ENCODE data around the gene B4GALT5. TPM values are rescaled to one million over a fixed set of nuclear protein-coding genes. Genes with fewer than 3 reads are reported as not detected.

Gene B4GALT5
- polyA plus RNA-seq, 1 experiment, result 26.7 TPM

DNA sequence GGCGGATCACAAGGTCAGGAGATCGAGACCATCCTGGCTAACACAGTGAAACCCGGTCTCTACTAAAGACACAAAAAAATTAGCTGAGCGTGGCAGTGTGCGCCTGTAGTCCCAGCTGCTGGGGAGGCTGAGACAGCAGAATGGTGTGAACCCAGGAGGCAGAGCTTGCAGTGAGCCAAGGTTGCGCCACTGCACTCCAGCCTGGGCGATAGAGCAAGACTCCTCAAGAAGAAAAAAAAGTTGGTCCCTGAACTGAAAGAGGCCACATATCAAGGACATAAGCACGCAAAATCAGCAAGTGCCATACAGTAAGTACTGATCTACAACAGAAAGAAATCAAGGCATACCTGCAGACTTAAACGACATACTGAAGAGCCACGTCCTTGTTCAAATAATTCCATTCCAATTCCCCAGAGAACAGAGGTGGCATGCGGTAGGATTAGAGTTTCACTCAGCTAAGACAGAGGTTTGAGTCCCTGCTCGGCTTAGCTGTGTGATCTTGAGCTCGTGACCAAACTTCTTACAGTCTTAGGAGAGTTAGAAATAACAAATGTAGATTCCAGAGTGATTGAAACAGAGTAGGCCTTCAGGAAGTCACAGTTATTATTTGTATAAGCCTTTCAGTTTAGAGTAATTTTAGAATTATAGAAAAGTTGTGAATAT, 29.2 kb downstream of the B4GALT5 start:
- ChIA-PET CTCF (no interaction called here), POLR2A (no interaction called here)
- no peaks in the 10 kb centered on the region for H3K27me3 ChIP-seq (ENCODE audit: control insufficient read depth, insufficient read depth, low read length)
- no peak for DNase-seq (ENCODE audit: low read depth)
- H3K36me3 ChIP-seq (ENCODE audit: control insufficient read depth, insufficient read depth, low read length), result peaks cover 2% of the 10 kb centered on the region; the same call in 1 of the 2 replicates
- TF ChIP-seq, protein P1, sequence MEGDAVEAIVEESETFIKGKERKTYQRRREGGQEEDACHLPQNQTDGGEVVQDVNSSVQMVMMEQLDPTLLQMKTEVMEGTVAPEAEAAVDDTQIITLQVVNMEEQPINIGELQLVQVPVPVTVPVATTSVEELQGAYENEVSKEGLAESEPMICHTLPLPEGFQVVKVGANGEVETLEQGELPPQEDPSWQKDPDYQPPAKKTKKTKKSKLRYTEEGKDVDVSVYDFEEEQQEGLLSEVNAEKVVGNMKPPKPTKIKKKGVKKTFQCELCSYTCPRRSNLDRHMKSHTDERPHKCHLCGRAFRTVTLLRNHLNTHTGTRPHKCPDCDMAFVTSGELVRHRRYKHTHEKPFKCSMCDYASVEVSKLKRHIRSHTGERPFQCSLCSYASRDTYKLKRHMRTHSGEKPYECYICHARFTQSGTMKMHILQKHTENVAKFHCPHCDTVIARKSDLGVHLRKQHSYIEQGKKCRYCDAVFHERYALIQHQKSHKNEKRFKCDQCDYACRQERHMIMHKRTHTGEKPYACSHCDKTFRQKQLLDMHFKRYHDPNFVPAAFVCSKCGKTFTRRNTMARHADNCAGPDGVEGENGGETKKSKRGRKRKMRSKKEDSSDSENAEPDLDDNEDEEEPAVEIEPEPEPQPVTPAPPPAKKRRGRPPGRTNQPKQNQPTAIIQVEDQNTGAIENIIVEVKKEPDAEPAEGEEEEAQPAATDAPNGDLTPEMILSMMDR (IDR thresholded peaks at IDR 0.05; ENCODE audit: insufficient read depth, low read depth, low read length), result no peak
- H3K4me3 ChIP-seq (ENCODE audit: low read depth, low read length), result no peak overlapping the region

DNA sequence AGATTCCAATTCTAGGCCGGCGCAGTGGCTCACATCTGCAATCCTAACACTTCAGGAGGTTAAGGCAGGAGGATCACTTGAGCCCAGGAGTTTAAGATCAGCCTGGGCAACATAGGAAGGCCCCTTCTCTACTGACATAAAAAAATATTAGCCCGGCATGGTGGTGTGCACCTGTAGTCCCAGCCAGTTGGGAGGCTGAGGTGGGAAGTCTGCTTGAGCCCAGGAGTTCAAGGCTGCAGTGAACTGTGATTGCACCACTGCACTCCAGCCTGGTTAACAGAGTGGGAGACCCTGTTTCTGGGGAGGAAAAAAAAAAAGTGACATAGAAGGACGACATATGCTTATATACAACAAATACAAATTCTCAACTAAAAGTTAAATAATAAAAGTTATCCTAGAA, 30.9 kb downstream of the B4GALT5 start:
- TF ChIP-seq, protein P1 (IDR thresholded peaks at IDR 0.05; ENCODE audit: insufficient read depth, low read depth, low read length), result no peak
- peaks cover 2% of the 10 kb centered on the region; the same call in 1 of the 2 replicates for H3K36me3 ChIP-seq (ENCODE audit: control insufficient read depth, insufficient read depth, low read length)
- no peak for DNase-seq (ENCODE audit: low read depth)
- no peaks in the 10 kb centered on the region for H3K27me3 ChIP-seq (ENCODE audit: control insufficient read depth, insufficient read depth, low read length)
- ChIA-PET POLR2A (interaction anchor here (0.7 kb wide), 1 partner anchor 518 kb away, joined by 4 read pairs; no protein-coding TSS in a partner anchor), CTCF (no interaction called here)
- no peak overlapping the region for H3K4me3 ChIP-seq (ENCODE audit: low read depth, low read length)

DNA sequence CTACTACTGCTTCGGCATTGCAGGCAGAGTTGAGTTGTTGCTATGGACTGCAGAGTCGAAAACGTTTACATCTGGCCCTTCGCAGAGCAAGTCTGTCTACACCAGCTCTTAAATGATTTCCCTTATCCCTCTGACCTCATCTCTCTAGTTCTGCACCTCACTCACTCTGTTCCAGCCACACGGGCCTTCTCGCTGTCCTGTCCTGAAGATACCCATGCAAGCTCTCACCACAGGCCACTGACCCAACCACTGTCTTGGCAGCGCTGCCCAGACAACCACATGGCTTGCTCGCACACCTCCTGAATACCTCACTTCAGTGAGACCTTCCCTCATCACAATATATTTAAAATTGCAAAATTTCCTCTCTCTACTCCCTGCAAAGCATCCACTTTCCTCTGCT, 31.4 kb downstream of the B4GALT5 start:
- ChIA-PET POLR2A (no interaction called here), CTCF (no interaction called here)
- H3K27me3 ChIP-seq (ENCODE audit: control insufficient read depth, insufficient read depth, low read length), result no peaks in the 10 kb centered on the region
- H3K4me3 ChIP-seq (ENCODE audit: low read depth, low read length), result no peak overlapping the region
- peaks cover 2% of the 10 kb centered on the region; the same call in 1 of the 2 replicates for H3K36me3 ChIP-seq (ENCODE audit: control insufficient read depth, insufficient read depth, low read length)
- DNase-seq (ENCODE audit: low read depth), result no peak
- TF ChIP-seq, protein P1 (IDR thresholded peaks at IDR 0.05; ENCODE audit: insufficient read depth, low read depth, low read length), result no peak

DNA sequence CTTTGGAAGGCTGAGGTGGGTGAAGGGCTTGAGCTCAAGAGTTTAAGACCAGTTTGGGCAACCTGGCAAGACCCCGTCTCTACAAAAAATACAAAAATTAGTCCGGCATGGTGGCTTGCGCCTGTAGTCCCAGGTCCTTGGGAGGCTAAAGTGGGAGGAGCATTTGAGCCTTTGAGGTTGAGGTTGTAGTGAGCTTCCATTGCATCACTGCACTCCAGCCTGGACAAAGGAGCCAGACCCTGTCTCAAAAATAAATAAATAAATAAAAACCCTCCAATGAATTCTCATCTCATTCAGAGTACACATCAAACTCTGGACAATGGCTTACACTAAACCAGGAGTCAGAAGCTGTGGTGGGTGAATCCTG, 31.8 kb downstream of the B4GALT5 start:
- no peak for DNase-seq (ENCODE audit: low read depth)
- ChIA-PET CTCF (no interaction called here), POLR2A (interaction anchor here (0.7 kb wide), 1 partner anchor 189 kb away, joined by 3 read pairs; no protein-coding TSS in a partner anchor)
- H3K27me3 ChIP-seq (ENCODE audit: control insufficient read depth, insufficient read depth, low read length), result no peaks in the 10 kb centered on the region
- TF ChIP-seq, protein P1 (IDR thresholded peaks at IDR 0.05; ENCODE audit: insufficient read depth, low read depth, low read length), result no peak
- H3K36me3 ChIP-seq (ENCODE audit: control insufficient read depth, insufficient read depth, low read length), result peaks cover 2% of the 10 kb centered on the region; the same call in 1 of the 2 replicates
- H3K4me3 ChIP-seq (ENCODE audit: low read depth, low read length), result no peak overlapping the region

DNA sequence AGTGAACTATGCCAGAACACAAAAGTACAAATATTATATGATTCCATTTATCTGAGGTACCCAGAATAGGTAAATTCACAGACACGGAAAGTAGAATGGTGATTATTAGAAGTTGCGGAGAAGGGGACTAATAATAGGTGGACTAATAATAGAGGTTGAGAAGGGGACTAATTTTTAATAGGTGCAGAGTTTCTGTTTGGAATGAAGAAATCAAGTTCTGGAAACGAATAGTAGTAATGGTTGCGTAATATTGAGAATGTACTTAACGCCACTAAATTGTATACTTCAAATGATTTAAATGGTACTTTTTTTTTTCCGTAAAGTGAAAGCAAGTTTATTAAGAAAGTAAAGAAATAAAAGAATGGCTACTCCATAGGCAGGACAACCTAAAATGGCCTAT, 33.2 kb downstream of the B4GALT5 start:
- H3K36me3 ChIP-seq (ENCODE audit: control insufficient read depth, insufficient read depth, low read length), result peaks cover 2% of the 10 kb centered on the region; the same call in 1 of the 2 replicates
- ChIA-PET CTCF (interaction anchor here (0.9 kb wide), 1 partner anchor 165 kb away, joined by 3 read pairs; no protein-coding TSS in a partner anchor), POLR2A (no interaction called here)
- H3K4me3 ChIP-seq (ENCODE audit: low read depth, low read length), result no peak overlapping the region
- H3K27me3 ChIP-seq (ENCODE audit: control insufficient read depth, insufficient read depth, low read length), result no peaks in the 10 kb centered on the region
- TF ChIP-seq, protein P1 (IDR thresholded peaks at IDR 0.05; ENCODE audit: insufficient read depth, low read depth, low read length), result no peak
- DNase-seq (ENCODE audit: low read depth), result no peak

Measured in BJ (cell line).